ENCODE measurements around the gene DRC7. TPM values are rescaled to one million over a fixed set of nuclear protein-coding genes. Genes with fewer than 3 reads are reported as not detected.
A peak's percentile ranks its signal among the peaks of the same experiment; 100 is the strongest.

DRC7 gene
- total and polyA plus RNA-seq, 9 of the 15 experiments (the other 6 are each of a cell fraction or from before 2014, with no cell fraction given): 0.04 to 0.33 (median 0.12) TPM; not detected in 3

DNA sequence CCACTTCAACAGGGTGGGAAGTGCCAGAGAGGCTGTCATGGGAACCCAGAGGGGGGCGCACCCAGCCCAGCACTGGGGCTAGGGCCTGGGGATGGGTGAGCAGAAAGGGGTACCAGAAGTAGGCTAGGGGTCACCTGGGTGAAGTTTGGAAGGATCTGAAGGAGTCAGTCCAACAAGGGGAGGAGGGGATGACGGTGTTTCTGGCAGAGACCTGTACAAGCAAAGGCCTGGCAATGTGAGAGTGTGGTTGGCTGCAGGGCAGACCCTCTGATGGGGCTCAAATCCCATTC lies 27.5 kb downstream of the DRC7 start:
- Histone ChIP-seq H3K79me2 (ENCODE audit: control insufficient read depth, insufficient read depth, low read length) (no peaks in the 10 kb centered on the region), H3K27me3 (ENCODE audit: control insufficient read depth in 2 of 2, insufficient read depth in 2 of 2, low read length in 2 of 2) (peaks cover 0 to 9% of the 10 kb centered on the region in 2 experiments; a peak in 1 of 5 replicates), H2AFZ (ENCODE audit: low read depth, low read length) (no peak overlapping the region), H3K4me3 (no peak overlapping the region), H4K20me1 (replicated peaks; ENCODE audit: control insufficient read depth, insufficient read depth, low read length) (no peaks in the 10 kb centered on the region), H3K9me1 (ENCODE audit: control insufficient read depth, insufficient read depth, low read length) (no peaks in the 10 kb centered on the region), H3K9me3 (replicated peaks; ENCODE audit: control insufficient read depth, insufficient read depth, low read depth, low read length) (no peaks in the 10 kb centered on the region), H3K36me3 (ENCODE audit: control insufficient read depth, insufficient read depth, low read length) (no peaks in the 10 kb centered on the region), H3K9ac (ENCODE audit: insufficient read depth in 1 of 2, low read depth in 2 of 2, low read length in 2 of 2) (peak overlapping the region in 1 of 2 experiments; percentile 2; a peak in 1 of 4 replicates), H3K27ac (ENCODE audit: extremely low read depth, low read depth, low read length) (no peak overlapping the region), H3K4me1 (replicated peaks in 1 of 2; ENCODE audit: control insufficient read depth in 2 of 2, insufficient read depth in 2 of 2, low read length in 2 of 2) (peaks cover 12 to 13% of the 10 kb centered on the region in 2 experiments), H3K4me2 (ENCODE audit: insufficient read depth, low read length) (no peak overlapping the region)
- WGBS (ENCODE audit: insufficient coverage, low coverage, missing lambda C conversion rate): 73% methylated on average over 2 of the region's 2 CpGs
- CTCF ChIA-PET (ENCODE audit: low intra/inter-chr PET ratio): interaction anchor here (3.5 to 4.0 kb wide), 2 partner anchors 73 to 131 kb away, joined by 13 to 44 read pairs; no protein-coding TSS in a partner anchor
- no peak for ATAC-seq
- POLR2A ChIA-PET: interaction anchor here (0.7 to 1.5 kb wide), 2 partner anchors 13 to 77 kb away, joined by 3 to 8 read pairs; partner anchors contain the start of gene KATNB1
- DNase-seq (ENCODE audit: extremely low read depth in 1 of 4, low spot score in 3 of 4): no peak
- intact Hi-C loops (cut with micrococcal nuclease) (loop anchor here (5.0 kb wide), 1 partner anchor 130 kb away; no protein-coding TSS in a partner anchor), in situ Hi-C loops (cut with MboI) (no loop called here)
- no TSS peak for BruUV-seq (replicated peaks)
- TF ChIP-seq KAT7 (CRISPR knock-in tag; IDR thresholded peaks at IDR 0.05; ENCODE audit: borderline replicate concordance) (no peak), NBN (IDR thresholded peaks at IDR 0.05; ENCODE audit: low read depth) (no peak)
- no peak for FAIRE-seq

DNA sequence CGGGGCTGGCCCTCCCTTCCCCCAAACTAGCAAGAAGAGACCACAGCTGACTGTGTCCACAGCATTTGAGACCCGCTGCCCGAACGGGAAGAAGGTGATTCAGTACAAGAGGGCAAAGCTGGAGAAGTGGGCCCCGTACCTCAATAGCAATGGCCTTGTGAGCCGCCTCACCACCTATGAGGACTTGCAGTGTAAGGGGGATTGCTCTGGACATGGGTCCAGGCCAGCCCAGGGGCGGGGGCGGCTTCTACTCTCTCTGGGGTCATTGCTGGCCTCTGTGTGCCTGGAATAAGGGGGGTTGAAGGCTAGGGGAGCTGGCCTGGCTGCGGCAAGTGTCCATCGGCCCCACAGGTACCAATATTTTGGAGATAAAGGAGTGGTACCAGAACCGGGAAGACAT lies 28.0 kb downstream of the DRC7 start:
- BruUV-seq (replicated peaks): no TSS peak
- FAIRE-seq: no peak

More for the DNA sequence above, 28.0 kb downstream of the DRC7 start:
- Histone ChIP-seq H3K9ac (ENCODE audit: insufficient read depth in 1 of 2, low read depth in 2 of 2, low read length in 2 of 2) (0 out of 4 replicates have a peak overlapping the region, but pooled peaks of 1 of the 2 experiments have one; percentile 10), H3K4me1 (replicated peaks in 1 of 2; ENCODE audit: control insufficient read depth in 2 of 2, insufficient read depth in 2 of 2, low read length in 2 of 2) (peaks cover 12 to 13% of the 10 kb centered on the region in 2 experiments), H4K20me1 (replicated peaks; ENCODE audit: control insufficient read depth, insufficient read depth, low read length) (no peaks in the 10 kb centered on the region), H2AFZ (ENCODE audit: low read depth, low read length) (no peak overlapping the region), H3K4me3 (no peak overlapping the region), H3K27ac (ENCODE audit: extremely low read depth, low read depth, low read length) (no peak overlapping the region), H3K27me3 (ENCODE audit: control insufficient read depth in 2 of 2, insufficient read depth in 2 of 2, low read length in 2 of 2) (peaks cover 0 to 9% of the 10 kb centered on the region in 2 experiments; a peak in 1 of 5 replicates), H3K9me3 (replicated peaks; ENCODE audit: control insufficient read depth, insufficient read depth, low read depth, low read length) (no peaks in the 10 kb centered on the region), H3K36me3 (ENCODE audit: control insufficient read depth, insufficient read depth, low read length) (no peaks in the 10 kb centered on the region), H3K79me2 (ENCODE audit: control insufficient read depth, insufficient read depth, low read length) (no peaks in the 10 kb centered on the region), H3K4me2 (ENCODE audit: insufficient read depth, low read length) (no peak overlapping the region), H3K9me1 (ENCODE audit: control insufficient read depth, insufficient read depth, low read length) (no peaks in the 10 kb centered on the region)
- CTCF ChIA-PET (ENCODE audit: low intra/inter-chr PET ratio): no interaction called here
- DNase-seq (ENCODE audit: extremely low read depth in 1 of 4, low spot score in 3 of 4) (no peak), ATAC-seq (no peak)
- in situ Hi-C loops (cut with MboI) (no loop called here), intact Hi-C loops (cut with micrococcal nuclease) (loop anchor here (5.0 kb wide), 1 partner anchor 130 kb away; no protein-coding TSS in a partner anchor)
- 54% methylated on average over 11 of the region's 11 CpGs for WGBS (ENCODE audit: insufficient coverage, low coverage, missing lambda C conversion rate)
- TF ChIP-seq CC2D1A (IDR thresholded peaks at IDR 0.05) (no peak), ZNF239 (CRISPR knock-in tag; IDR thresholded peaks at IDR 0.05) (no peak), PRMT5 (CRISPR knock-in tag; IDR thresholded peaks at IDR 0.05) (no peak), BHLHE40 (IDR thresholded peaks at IDR 0.05; ENCODE audit: low read length) (no peak), ZNF121 (CRISPR knock-in tag; conservative IDR thresholded peaks at IDR 0.05) (no peak)
- POLR2A ChIA-PET: interaction anchor here (0.7 to 1.5 kb wide), 3 partner anchors 13 to 77 kb away, joined by 3 to 8 read pairs (median 5); partner anchors contain the start of gene KATNB1
